ENCODE results near the gene MCRS1.

Gene MCRS1

DNA sequence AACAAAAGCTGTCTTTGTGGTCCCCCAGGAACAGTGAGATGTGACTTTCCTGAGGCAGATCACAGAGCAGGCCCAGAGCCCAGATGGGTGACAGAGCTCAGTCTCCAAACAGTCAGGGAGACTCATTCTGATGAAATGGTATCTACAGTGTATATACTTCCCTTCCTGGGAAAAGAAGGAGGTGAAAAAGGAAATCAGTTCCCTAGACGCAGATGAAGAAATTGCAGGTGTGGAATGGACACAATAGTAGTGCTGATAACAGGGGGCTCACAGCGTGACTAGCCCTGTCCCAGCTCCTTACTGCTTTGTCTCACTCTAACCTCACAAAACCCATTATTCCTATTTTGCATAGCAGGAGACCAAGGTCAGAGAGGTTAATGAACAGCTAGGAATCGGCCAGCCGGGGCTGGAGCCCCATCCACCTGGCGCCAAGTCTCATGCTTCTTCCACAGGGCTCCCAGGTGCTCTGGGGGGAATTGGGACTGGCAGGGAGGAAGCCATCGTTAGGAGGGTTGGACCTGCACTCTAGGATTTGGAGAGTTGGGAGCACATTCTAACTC lies 17.2 kb downstream of the MCRS1 start:
- no peak for DNase-seq (ENCODE audit: low read depth)
- TF ChIP-seq, protein P1, sequence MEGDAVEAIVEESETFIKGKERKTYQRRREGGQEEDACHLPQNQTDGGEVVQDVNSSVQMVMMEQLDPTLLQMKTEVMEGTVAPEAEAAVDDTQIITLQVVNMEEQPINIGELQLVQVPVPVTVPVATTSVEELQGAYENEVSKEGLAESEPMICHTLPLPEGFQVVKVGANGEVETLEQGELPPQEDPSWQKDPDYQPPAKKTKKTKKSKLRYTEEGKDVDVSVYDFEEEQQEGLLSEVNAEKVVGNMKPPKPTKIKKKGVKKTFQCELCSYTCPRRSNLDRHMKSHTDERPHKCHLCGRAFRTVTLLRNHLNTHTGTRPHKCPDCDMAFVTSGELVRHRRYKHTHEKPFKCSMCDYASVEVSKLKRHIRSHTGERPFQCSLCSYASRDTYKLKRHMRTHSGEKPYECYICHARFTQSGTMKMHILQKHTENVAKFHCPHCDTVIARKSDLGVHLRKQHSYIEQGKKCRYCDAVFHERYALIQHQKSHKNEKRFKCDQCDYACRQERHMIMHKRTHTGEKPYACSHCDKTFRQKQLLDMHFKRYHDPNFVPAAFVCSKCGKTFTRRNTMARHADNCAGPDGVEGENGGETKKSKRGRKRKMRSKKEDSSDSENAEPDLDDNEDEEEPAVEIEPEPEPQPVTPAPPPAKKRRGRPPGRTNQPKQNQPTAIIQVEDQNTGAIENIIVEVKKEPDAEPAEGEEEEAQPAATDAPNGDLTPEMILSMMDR (conservative IDR thresholded peaks at IDR 0.05; ENCODE audit: control insufficient read depth, insufficient read depth, low read depth, low read length): no peak

DNA sequence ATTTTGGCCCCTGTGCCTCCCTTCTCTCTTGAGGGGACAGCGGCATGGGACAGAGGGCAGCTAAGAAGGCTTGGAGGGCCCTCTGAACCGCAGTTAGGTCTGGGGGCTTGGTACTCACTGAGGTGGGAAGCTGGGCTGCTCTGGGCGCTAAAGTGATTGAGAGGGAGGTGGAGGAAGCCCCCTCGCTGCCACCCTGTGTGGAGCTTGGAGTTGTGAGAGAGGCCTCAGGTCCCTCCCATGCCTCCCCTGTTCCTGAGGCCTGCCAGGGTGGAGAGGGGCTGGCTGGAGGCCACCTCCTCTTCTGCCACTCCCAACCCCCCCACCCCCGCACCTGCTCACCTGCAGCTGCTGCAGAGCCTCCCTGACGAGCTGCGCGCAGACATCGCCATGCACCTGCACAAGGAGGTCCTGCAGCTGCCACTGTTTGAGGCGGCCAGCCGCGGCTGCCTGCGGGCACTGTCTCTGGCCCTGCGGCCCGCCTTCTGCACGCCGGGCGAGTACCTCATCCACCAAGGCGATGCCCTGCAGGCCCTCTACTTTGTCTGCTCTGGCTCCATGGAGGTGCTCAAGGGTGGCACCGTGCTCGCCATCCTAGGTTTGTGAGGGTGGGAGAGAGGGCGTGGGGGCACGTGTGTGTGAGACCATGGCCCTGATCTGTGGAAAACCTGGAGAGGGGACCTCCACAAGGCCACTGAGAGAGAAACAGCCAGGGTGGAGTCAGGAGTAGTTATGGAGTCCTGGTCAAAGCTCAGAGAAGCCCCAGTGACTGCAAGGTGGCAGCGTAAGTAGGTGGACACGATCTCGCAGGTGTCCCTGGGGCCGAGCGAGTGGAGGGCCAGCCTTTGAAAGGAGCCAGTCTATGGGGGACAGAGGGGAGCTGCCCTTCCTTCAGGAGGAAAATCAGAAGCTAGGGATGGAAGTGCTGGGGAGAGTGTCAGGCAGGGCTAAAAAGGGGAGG lies 17.9 kb downstream of the MCRS1 start:
- H3K4me3 ChIP-seq (ENCODE audit: control insufficient read depth, low read depth, low read length): no peak overlapping the region
- no peak for DNase-seq (ENCODE audit: low read depth)
- TF ChIP-seq, protein P1 (conservative IDR thresholded peaks at IDR 0.05; ENCODE audit: control insufficient read depth, insufficient read depth, low read depth, low read length): no peak

More for the DNA sequence above, 17.2 kb downstream of the MCRS1 start:
- H3K4me3 ChIP-seq (ENCODE audit: control insufficient read depth, low read depth, low read length): no peak overlapping the region

DNA sequence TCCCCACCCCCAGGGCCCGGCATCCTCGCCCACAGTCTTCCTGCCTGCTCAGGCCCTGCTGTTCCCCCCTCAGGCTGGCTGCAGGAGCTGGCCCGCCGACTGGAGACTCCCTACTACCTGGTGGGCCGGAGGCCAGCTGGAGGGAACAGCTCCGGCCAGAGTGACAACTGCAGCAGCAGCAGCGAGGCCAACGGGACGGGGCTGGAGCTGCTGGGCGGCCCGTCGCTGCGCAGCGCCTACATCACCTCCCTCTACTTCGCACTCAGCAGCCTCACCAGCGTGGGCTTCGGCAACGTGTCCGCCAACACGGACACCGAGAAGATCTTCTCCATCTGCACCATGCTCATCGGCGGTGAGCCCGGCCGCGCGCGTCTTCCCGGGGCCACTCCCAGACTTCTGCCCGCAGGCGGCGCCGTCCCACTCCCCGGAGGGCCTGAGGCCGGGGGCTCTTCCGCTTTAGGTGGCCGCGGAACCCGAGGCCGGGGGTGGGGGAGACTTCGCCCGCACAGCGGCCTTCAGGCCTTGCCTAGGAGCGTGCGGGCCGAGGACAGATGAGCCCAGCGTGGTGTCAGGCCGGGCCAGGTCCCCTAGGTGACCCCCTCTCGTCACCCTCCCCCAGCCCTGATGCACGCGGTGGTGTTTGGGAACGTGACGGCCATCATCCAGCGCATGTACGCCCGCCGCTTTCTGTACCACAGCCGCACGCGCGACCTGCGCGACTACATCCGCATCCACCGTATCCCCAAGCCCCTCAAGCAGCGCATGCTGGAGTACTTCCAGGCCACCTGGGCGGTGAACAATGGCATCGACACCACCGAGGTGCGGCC lies 18.9 kb downstream of the MCRS1 start:
- TF ChIP-seq, protein P1 (conservative IDR thresholded peaks at IDR 0.05; ENCODE audit: control insufficient read depth, insufficient read depth, low read depth, low read length): peak; percentile 14
- H3K4me3 ChIP-seq (ENCODE audit: control insufficient read depth, low read depth, low read length): peak overlapping the region; percentile 4
- no peak for DNase-seq (ENCODE audit: low read depth)

DNA sequence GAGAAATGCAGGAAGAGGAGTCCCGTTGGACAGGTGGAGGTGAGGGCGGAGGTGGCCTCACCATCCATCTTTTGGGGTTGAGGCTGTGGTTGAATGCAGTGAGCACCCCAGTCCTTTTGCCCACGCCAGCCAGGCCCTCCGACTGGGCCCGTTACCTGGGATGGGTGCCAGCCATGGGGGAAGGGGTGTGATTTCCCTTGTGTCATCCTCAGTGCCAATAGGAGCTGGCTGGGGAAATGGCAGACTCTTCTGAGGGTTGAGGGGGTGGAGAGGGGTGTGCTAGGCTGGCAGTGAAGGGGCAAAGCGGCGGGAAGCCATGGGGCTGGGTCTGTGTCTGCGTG lies 19.5 kb downstream of the MCRS1 start:
- TF ChIP-seq, protein P1 (conservative IDR thresholded peaks at IDR 0.05; ENCODE audit: control insufficient read depth, insufficient read depth, low read depth, low read length): no peak
- no peak for DNase-seq (ENCODE audit: low read depth)
- H3K4me3 ChIP-seq (ENCODE audit: control insufficient read depth, low read depth, low read length): no peak overlapping the region

DNA sequence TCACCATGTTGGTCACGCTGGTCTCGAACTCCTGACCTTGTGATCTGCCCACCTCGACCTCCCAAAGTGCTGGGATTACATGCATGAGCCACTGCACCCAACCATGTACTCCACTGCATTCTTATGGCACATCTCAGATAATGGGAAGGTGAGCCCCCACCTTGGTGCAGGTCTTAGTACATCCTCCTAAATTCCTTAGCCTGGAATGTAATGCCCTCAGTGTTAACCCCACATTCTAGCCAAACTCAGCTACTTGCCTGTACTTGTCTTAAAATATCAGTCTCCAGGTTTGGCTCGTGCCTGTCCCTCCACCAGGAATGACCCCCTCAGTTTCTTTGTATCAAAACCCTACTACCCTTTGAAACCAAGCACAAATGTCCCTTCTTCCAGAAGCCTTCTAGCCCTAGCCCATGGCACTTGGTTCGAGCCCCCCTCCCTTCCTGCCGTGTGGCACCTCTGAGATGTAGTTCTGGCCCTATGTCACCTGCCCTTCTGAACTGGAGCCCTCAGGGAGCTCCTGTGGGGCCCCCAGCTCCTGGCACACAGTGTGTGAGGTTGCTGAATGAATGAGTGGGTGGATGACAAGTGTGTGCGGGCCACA lies 20.8 kb downstream of the MCRS1 start:
- H3K4me3 ChIP-seq (ENCODE audit: control insufficient read depth, low read depth, low read length): no peak overlapping the region
- DNase-seq (ENCODE audit: low read depth): no peak
- TF ChIP-seq, protein P1 (conservative IDR thresholded peaks at IDR 0.05; ENCODE audit: control insufficient read depth, insufficient read depth, low read depth, low read length): no peak

DNA sequence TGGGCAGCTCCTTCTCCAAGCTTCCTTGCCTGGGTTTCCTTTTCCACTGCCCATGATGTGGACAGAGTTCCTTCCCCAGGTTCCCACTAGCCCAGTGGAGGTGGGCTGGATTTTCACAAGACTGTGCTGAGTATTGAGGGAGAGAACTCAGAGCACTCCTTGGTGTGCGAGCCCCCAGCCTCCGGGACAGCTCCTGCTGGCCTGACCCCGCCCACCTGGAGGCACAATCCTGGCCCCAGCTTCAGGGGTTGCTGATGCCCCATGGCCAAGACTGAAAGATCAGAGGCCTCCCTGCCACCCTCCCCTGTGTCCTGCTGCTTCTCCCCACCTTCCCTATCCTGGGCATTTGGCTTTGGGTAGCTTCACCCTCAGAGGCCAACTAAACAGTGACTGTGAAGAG lies 21.5 kb downstream of the MCRS1 start:
- H3K4me3 ChIP-seq (ENCODE audit: control insufficient read depth, low read depth, low read length): no peak overlapping the region
- DNase-seq (ENCODE audit: low read depth): no peak
- TF ChIP-seq, protein P1 (conservative IDR thresholded peaks at IDR 0.05; ENCODE audit: control insufficient read depth, insufficient read depth, low read depth, low read length): no peak

Data from fibroblast of mammary gland (primary cell).